ENCODE measurements around the gene CWC27. TPM values are rescaled to one million over a fixed set of nuclear protein-coding genes. Genes with fewer than 3 reads are reported as not detected.

The CWC27 gene
- polyA plus RNA-seq, 1 of the 3 experiments (the other 2 are of a cell fraction) = 6.6 TPM

DNA sequence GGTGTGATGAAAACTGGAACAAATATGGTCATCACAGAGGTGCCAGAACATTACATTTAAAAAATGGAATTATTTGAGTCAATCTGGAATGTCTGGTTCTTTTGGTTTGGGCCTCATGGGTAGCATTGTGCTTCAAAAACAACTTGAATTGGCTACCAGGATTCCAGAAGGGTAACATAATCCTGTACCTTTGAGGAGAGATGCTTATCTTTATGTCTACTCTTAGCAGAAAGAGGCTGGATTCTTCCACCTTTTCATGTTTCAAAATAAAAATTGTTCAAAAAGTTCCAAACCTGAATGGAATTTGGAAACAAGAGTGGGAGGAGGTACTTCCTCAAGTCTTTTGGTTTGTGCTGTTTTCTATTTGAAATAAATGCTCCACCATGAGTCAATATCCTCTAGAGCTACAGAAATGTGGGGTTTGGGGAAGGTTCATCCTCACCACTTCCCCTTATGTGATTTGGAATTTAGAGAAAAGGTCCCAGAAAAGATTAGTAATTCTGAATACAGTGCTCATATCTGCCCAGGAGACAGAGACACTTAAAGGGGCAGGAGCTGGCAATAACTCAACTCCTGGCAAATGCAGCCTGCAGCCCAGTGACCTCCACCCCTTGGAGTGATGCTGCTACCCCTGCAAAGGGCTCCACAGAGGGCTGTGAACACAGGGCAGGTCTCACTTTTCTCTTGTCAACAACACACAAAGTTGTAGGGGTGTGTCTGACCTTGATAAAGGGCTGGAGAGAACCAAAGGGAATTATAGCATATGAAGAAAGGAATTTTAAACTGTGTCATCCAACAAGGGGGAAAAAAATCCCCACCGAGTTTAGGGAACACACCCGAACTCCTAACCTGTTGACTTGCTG, 272.8 kb downstream of the CWC27 start:
- Histone ChIP-seq H2AFZ (ENCODE audit: low read depth) (peak overlapping the region; percentile 53; the same call in 1 of the 2 replicates), H3K4me2 (no peak overlapping the region), H4K20me1 (ENCODE audit: insufficient read depth) (no peaks in the 10 kb centered on the region), H3K36me3 (replicated peaks in 1 of 2; ENCODE audit: control insufficient read depth in 1 of 2, insufficient read depth in 2 of 2, low read length in 1 of 2) (no peaks in the 10 kb centered on the region), H3K9me2 (no peaks in the 10 kb centered on the region), H3K9ac (no peak overlapping the region; the same call in 1 of the 2 replicates), H3F3A (replicated peaks; ENCODE audit: insufficient read depth) (peaks cover 33% of the 10 kb centered on the region), H3K9me3 (no peaks in the 10 kb centered on the region), H3K4me3 (ENCODE audit: low read depth in 2 of 2, low read length in 1 of 2) (no peak overlapping the region), H3K79me2 (ENCODE audit: insufficient read depth) (no peaks in the 10 kb centered on the region), H3K4me1 (ENCODE audit: control insufficient read depth in 1 of 2, insufficient read depth in 2 of 2, low read depth in 1 of 2, low read length in 1 of 2) (peaks cover 4 to 19% of the 10 kb centered on the region in 2 experiments; a peak in 1 of 4 replicates), H3K27me3 (ENCODE audit: insufficient read depth) (no peaks in the 10 kb centered on the region), H3K27ac (ENCODE audit: low read depth in 2 of 2, low read length in 1 of 2) (peak overlapping the region in 1 of 2 experiments; percentile 65; a peak in 2 of 4 replicates)
- peak; percentile 20 for TF ChIP-seq TCF12 (IDR thresholded peaks at IDR 0.05)
- TF ChIP-seq JUND (IDR thresholded peaks at IDR 0.05) = no peak
- ChIA-PET POLR2A (no interaction called here), CTCF (no interaction called here)
- 85% methylated on average over 2 of the region's 2 CpGs for WGBS (ENCODE audit: low lambda C conversion rate)
- DNase-seq = no peak

DNA sequence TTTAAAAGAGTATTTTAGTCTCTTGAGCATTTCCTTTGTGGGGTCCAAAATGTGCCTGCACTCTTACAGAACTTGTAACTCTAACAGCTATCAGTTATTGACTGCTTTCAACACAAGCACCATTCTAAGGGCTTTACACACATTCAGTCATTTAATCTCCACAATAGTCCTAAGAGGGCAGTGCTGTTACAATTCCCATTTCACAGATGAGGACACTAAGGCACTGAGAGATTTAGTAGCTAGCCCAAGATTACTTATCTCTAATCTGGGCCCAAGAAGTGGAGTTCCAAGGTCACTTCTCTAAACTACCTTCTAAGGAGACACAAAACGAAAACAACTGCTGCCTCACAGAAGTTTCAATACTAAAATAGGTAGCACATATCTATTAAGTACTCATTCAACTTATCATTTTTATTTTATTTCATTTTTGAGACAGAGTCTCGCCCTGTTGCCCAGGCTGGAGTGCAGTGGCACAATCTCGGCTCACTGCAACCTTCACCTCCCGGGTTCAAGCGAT, 275.2 kb downstream of the CWC27 start:
- ChIA-PET CTCF (no interaction called here), POLR2A (no interaction called here)
- H3K4me2 ChIP-seq = no peak overlapping the region
- no peak overlapping the region for H3K9ac ChIP-seq
- no peaks in the 10 kb centered on the region for H3K36me3 ChIP-seq (replicated peaks in 1 of 2; ENCODE audit: control insufficient read depth in 1 of 2, insufficient read depth in 2 of 2, low read length in 1 of 2)
- H4K20me1 ChIP-seq (ENCODE audit: insufficient read depth) = no peaks in the 10 kb centered on the region
- TF ChIP-seq, protein P1, sequence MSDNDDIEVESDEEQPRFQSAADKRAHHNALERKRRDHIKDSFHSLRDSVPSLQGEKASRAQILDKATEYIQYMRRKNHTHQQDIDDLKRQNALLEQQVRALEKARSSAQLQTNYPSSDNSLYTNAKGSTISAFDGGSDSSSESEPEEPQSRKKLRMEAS (IDR thresholded peaks at IDR 0.05; ENCODE audit: low read depth) = no peak
- TF ChIP-seq FOSL2 (IDR thresholded peaks at IDR 0.05; ENCODE audit: borderline replicate concordance, low read depth) (no peak), RAD21 (IDR thresholded peaks at IDR 0.05; ENCODE audit: low read length) (no peak), RCOR1 (IDR thresholded peaks at IDR 0.05; ENCODE audit: low read length) (no peak), YY1 (IDR thresholded peaks at IDR 0.05; ENCODE audit: low read depth) (no peak), EP300 (IDR thresholded peaks at IDR 0.05; ENCODE audit: borderline replicate concordance in 1 of 2, low read depth in 1 of 2, low read length in 1 of 2) (no peak), MXI1 (IDR thresholded peaks at IDR 0.05; ENCODE audit: low read depth, low read length) (no peak), RXRA (IDR thresholded peaks at IDR 0.05; ENCODE audit: borderline replicate concordance, low read depth) (no peak), FOXM1 (IDR thresholded peaks at IDR 0.05; ENCODE audit: low read depth) (no peak), MEF2A (IDR thresholded peaks at IDR 0.05; ENCODE audit: borderline replicate concordance, low read depth) (no peak), TCF12 (IDR thresholded peaks at IDR 0.05) (no peak), NRF1 (IDR thresholded peaks at IDR 0.05; ENCODE audit: low read depth, low read length) (no peak), ELF1 (IDR thresholded peaks at IDR 0.05) (no peak)
- TF ChIP-seq, protein P2, sequence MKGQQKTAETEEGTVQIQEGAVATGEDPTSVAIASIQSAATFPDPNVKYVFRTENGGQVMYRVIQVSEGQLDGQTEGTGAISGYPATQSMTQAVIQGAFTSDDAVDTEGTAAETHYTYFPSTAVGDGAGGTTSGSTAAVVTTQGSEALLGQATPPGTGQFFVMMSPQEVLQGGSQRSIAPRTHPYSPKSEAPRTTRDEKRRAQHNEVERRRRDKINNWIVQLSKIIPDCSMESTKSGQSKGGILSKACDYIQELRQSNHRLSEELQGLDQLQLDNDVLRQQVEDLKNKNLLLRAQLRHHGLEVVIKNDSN (IDR thresholded peaks at IDR 0.05; ENCODE audit: borderline replicate concordance, low read depth) = no peak
- TF ChIP-seq, protein P3, sequence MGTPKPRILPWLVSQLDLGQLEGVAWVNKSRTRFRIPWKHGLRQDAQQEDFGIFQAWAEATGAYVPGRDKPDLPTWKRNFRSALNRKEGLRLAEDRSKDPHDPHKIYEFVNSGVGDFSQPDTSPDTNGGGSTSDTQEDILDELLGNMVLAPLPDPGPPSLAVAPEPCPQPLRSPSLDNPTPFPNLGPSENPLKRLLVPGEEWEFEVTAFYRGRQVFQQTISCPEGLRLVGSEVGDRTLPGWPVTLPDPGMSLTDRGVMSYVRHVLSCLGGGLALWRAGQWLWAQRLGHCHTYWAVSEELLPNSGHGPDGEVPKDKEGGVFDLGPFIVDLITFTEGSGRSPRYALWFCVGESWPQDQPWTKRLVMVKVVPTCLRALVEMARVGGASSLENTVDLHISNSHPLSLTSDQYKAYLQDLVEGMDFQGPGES (IDR thresholded peaks at IDR 0.05; ENCODE audit: low read depth, low read length) = no peak
- TF ChIP-seq, protein P4, sequence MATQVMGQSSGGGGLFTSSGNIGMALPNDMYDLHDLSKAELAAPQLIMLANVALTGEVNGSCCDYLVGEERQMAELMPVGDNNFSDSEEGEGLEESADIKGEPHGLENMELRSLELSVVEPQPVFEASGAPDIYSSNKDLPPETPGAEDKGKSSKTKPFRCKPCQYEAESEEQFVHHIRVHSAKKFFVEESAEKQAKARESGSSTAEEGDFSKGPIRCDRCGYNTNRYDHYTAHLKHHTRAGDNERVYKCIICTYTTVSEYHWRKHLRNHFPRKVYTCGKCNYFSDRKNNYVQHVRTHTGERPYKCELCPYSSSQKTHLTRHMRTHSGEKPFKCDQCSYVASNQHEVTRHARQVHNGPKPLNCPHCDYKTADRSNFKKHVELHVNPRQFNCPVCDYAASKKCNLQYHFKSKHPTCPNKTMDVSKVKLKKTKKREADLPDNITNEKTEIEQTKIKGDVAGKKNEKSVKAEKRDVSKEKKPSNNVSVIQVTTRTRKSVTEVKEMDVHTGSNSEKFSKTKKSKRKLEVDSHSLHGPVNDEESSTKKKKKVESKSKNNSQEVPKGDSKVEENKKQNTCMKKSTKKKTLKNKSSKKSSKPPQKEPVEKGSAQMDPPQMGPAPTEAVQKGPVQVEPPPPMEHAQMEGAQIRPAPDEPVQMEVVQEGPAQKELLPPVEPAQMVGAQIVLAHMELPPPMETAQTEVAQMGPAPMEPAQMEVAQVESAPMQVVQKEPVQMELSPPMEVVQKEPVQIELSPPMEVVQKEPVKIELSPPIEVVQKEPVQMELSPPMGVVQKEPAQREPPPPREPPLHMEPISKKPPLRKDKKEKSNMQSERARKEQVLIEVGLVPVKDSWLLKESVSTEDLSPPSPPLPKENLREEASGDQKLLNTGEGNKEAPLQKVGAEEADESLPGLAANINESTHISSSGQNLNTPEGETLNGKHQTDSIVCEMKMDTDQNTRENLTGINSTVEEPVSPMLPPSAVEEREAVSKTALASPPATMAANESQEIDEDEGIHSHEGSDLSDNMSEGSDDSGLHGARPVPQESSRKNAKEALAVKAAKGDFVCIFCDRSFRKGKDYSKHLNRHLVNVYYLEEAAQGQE (IDR thresholded peaks at IDR 0.05; ENCODE audit: low read depth, low read length) = no peak
- WGBS (ENCODE audit: low lambda C conversion rate) = 88% methylated on average over 5 of the region's 5 CpGs
- no peak overlapping the region for H2AFZ ChIP-seq (ENCODE audit: low read depth)
- H3K9me3 ChIP-seq = no peaks in the 10 kb centered on the region
- H3K4me3 ChIP-seq (ENCODE audit: low read depth in 2 of 2, low read length in 1 of 2) = no peak overlapping the region
- no peak overlapping the region for H3K27ac ChIP-seq (ENCODE audit: low read depth in 2 of 2, low read length in 1 of 2)
- no peaks in the 10 kb centered on the region for H3K9me2 ChIP-seq
- no peaks in the 10 kb centered on the region for H3K79me2 ChIP-seq (ENCODE audit: insufficient read depth)
- H3F3A ChIP-seq (replicated peaks; ENCODE audit: insufficient read depth) = peaks cover 17% of the 10 kb centered on the region
- peaks cover 4 to 19% of the 10 kb centered on the region in 2 experiments; a peak in 1 of 4 replicates for H3K4me1 ChIP-seq (ENCODE audit: control insufficient read depth in 1 of 2, insufficient read depth in 2 of 2, low read depth in 1 of 2, low read length in 1 of 2)
- no peak for DNase-seq
- no peaks in the 10 kb centered on the region for H3K27me3 ChIP-seq (ENCODE audit: insufficient read depth)

Data from SK-N-SH (cell line).